ENCODE results near the gene HOXC6. TPM values are rescaled to one million over a fixed set of nuclear protein-coding genes. Genes with fewer than 3 reads are reported as not detected.

The HOXC6 gene
- total and polyA plus RNA-seq, 9 of the 15 experiments (the other 6 are each of a cell fraction or from before 2014, with no cell fraction given), result 0.06 to 4.0 (median 1.4) TPM

- no peaks in the 10 kb centered on the region for H3K36me3 ChIP-seq (ENCODE audit: control insufficient read depth, insufficient read depth, low read length)
- no peak overlapping the region for H3K27ac ChIP-seq (ENCODE audit: extremely low read depth, low read depth, low read length)
- no peaks in the 10 kb centered on the region for H3K79me2 ChIP-seq (ENCODE audit: control insufficient read depth, insufficient read depth, low read length)
- peaks cover 50 to 55% of the 10 kb centered on the region in 2 experiments for H3K27me3 ChIP-seq (ENCODE audit: control insufficient read depth in 2 of 2, insufficient read depth in 2 of 2, low read length in 2 of 2)
- ATAC-seq (no peak), FAIRE-seq (no peak), DNase-seq (ENCODE audit: extremely low read depth in 1 of 4, low spot score in 3 of 4) (no peak)
- intact Hi-C loops (cut with micrococcal nuclease), result no loop called here
- ChIA-PET CTCF (ENCODE audit: low intra/inter-chr PET ratio) (no interaction called here), POLR2A (interaction anchor here (0.6 to 0.7 kb wide), 2 partner anchors 11 to 14 kb away, joined by 3 read pairs; no protein-coding TSS in a partner anchor)
- in situ Hi-C loops (cut with MboI), result no loop called here
- no peak for TF ChIP-seq ZNF174 (CRISPR knock-in tag; IDR thresholded peaks at IDR 0.05)
- TF ChIP-seq CBX1 (IDR thresholded peaks at IDR 0.05; ENCODE audit: low read depth), result no peak
- TF ChIP-seq, protein P1, sequence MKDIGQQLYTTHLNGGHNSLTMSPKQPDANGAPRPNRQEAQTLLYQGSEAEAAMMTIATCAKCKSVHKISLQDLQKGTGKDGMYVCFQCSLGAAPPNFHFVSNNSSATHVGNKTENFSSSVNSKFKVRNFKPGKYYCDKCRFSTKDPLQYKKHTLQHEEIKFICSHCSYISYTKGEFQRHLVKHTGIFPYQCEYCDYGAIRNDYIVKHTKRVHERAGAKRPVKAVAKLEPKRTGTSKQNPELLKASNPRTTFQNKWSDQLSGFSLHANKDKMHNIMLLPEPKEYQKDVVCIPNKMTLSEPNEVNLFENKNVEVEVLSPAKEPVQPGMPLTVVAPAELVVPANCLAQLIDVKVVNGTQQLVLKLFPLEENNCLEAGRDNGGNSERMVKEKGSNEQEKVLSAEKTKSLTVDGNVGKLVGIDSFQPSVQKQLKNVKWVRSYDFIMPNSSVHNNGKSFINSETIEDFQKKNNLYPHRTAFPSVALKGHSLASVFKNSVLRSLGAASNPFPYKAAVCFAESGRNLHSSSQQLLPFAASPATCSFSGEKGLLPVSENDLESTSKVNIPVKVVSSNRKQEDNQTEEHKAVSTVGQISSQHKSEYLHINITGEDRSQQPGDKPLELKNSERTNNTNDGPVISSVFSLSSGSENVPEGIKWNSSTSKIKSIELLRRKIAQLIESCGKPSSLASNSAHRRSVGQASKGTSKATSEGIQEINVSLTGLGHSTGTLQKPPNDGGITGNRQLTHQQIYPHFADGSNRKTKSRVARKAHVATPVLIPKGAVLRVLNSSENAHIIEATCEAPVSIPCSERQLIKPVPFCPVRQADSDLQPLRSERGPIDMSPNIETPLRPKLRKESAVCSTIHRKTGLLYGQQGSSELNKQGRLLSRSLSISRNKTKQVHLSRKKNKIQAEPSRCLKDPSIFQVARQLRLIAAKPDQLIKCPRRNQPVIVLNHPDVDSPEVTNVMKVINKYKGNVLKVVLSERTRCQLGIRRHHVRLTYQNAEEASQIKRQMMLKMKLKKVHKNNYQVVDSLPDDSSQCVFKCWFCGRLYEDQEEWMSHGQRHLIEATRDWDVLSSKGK (CRISPR knock-in tag; IDR thresholded peaks at IDR 0.05), result no peak
- no peak for TF ChIP-seq TBL1XR1 (IDR thresholded peaks at IDR 0.05; ENCODE audit: low read length in 2 of 2)
- TF ChIP-seq MCM5 (IDR thresholded peaks at IDR 0.05; ENCODE audit: low read depth), result no peak
- no peak for TF ChIP-seq PYGO2 (tag; IDR thresholded peaks at IDR 0.05)
- TF ChIP-seq XRCC5 (IDR thresholded peaks at IDR 0.05; ENCODE audit: low read depth, low read length), result no peak
- BruUV-seq (replicated peaks), result no TSS peak
- H4K20me1 ChIP-seq (replicated peaks; ENCODE audit: control insufficient read depth, insufficient read depth, low read length), result no peaks in the 10 kb centered on the region
- H3K9me3 ChIP-seq (replicated peaks; ENCODE audit: control insufficient read depth, insufficient read depth, low read depth, low read length), result no peaks in the 10 kb centered on the region
- no peak overlapping the region for H2AFZ ChIP-seq (ENCODE audit: low read depth, low read length)
- no peak overlapping the region for H3K9ac ChIP-seq (ENCODE audit: insufficient read depth in 1 of 2, low read depth in 2 of 2, low read length in 2 of 2)
- no peak overlapping the region for H3K4me2 ChIP-seq (ENCODE audit: insufficient read depth, low read length)
- H3K9me1 ChIP-seq (ENCODE audit: control insufficient read depth, insufficient read depth, low read length), result no peaks in the 10 kb centered on the region
- H3K4me3 ChIP-seq, result no peak overlapping the region
- peaks cover 0 to 12% of the 10 kb centered on the region in 2 experiments; a peak in 2 of 5 replicates for H3K4me1 ChIP-seq (replicated peaks in 1 of 2; ENCODE audit: control insufficient read depth in 2 of 2, insufficient read depth in 2 of 2, low read length in 2 of 2)
Observed at GRCh38 chr12:54056110-54056509, 27.9 kb downstream of the HOXC6 start.
